Measurements from ENCODE around the gene ZNF609.
"Not testable (repeated sequence)": the region's sequence is repeated elsewhere in the genome, so short reads cannot be mapped to it uniquely, and the experiment has no call there.

ZNF609 gene

DNA sequence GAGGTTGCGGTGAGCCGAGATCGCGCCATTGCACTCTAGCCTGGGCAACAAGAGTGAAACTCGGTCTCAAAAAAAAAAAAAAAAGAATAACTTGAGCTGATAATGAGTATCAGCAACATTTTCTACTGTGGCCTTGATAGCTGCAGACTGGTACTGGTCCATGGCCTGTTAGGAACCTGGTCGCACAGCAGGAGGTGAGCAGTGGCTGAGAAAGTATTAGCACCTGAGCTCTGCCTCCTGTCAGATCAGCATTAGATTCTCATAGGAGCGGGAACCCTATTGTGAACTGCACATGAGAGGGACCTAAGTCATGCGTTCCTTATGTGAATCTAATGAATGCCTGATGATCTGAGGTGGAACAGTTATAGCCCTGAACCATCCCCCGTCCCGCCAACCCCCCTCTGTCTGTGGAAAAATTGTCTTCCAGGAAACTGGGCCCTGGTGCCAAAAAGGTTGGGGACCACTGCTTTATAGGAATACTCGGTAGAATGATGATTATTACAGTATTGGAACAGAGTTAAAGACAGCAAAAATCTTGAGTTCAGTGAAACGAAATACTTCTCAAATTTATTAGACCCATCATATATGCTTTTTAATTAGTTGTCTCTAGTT lies 126.0 kb downstream of the ZNF609 start:
- no peak for DNase-seq (ENCODE audit: low spot score)

GRCh38 chr15:64586984-64587383 lies 126.6 kb downstream of the ZNF609 start:
- DNase-seq (ENCODE audit: low spot score): no peak

DNA sequence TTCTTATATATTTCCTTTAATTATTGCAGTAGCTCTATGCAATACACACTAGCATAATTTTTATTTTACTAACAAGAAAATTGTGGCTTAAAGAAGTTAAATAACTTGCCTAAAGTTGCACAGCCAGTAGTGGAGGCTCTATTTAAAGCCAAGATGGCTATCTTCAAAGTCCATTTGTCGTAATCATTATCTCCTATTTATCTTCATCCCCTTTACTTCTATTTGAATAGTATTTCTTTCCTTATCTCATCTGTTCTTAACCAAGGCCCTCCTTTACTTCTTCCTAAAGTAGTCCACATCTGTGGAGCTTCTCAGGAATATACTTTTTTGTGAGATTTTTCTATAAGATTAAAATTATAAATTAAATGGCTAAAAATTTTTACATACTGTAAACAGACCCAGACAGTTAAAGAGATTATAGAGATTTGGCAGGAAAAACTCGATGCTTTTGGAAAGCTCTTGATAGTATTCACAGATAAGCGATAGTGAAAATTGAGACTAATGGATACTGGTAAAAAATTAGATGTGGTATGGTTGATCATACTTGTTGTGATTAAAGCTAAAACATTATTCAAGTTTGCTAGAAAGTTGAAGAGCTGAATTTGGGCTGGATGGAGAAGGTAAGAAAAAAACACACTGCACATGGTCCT lies 129.2 kb downstream of the ZNF609 start:
- no peak for DNase-seq (ENCODE audit: low spot score)

DNA sequence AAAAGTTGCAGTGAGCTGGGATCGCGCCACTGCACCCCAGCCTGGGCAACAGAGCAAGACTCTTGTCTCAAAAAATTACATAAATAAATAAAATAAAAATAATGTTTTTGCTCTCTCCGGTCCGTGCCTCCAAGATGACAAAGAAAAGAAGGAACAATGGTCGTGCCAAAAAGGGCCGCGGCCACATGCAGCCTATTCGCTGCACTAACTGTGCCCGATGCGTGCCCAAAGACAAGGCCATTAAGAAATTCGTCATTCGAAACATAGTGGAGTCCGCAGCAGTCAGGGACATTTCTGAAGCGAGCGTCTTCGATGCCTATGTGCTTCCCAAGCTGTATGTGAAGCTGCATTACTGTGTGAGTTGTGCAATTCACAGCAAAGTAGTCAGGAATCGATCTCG lies 132.5 kb downstream of the ZNF609 start:
- DNase-seq (ENCODE audit: low spot score): not testable (repeated sequence)

DNA sequence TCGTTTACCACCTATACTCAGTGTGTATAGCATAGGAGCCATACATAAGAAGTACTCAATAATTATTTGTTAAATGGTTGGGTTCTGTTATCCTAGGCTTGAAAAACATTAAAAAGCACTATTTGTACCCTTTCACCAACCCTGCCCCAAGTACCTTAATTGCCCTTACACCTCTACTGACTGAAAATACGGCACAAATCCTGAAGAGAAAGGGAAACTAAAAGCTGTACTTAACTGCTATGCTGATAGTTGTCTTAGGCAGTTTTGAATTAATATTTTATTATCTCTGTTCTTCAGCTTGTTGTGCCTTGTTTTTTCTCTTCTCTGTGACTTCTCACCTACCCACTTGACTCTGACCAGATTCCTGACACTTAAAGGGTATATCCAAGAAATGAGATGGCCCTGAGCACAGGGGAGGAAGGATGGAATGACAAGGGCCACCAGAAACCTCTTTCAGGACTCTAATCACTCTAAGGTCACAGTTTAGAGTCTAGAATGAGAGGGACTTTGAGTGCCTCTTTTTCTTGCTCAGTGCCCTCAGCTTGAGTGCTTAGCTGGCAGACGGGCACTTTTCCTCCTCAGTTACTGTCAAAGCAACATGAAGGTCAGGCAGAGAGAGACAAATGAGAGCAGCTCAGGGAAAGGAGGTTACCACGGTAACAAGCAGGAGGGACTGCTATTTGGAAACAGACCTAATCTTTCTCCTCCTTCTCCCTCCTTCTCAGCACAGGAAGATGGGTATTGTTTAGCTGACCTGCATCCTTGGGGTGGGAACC lies 136.5 kb downstream of the ZNF609 start:
- DNase-seq (ENCODE audit: low spot score): peak; percentile 26

- DNase-seq (ENCODE audit: low spot score): no peak
Observed at GRCh38 chr15:64597477-64597822, 137.1 kb downstream of the ZNF609 start.

- no peak for DNase-seq (ENCODE audit: low spot score)
Observed at GRCh38 chr15:64599226-64599625, 138.8 kb downstream of the ZNF609 start.

DNA sequence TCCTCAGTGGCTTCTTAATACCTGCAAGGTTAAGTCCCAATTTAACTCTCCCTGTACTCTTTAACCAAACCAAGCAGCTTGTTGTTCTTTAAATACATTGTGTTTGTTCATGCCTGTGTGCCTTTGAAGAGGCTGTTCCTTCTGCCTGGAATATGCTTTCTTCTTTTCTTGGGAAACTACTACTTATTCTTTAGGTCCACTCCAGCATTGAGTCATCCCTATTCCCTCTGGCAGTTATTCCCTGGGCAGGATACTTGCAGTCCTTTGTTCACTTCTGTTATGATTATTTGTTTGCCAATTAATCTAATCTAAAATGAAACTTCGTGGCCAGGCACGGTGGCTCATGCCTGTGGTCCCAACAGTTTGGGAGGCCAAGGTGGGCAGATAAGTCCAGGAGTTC lies 139.3 kb downstream of the ZNF609 start:
- no peak for DNase-seq (ENCODE audit: low spot score)

- DNase-seq (ENCODE audit: low spot score): no peak
Observed at GRCh38 chr15:64600794-64601193, 140.4 kb downstream of the ZNF609 start.

- DNase-seq (ENCODE audit: low spot score): no peak
Observed at GRCh38 chr15:64604319-64604718, 143.9 kb downstream of the ZNF609 start.

- DNase-seq (ENCODE audit: low spot score): not testable (repeated sequence)
Observed at GRCh38 chr15:64607416-64607815, 147.0 kb downstream of the ZNF609 start.

GRCh38 chr15:64610257-64610919 lies 150.0 kb downstream of the ZNF609 start:
- DNase-seq (ENCODE audit: low spot score): no peak

DNA sequence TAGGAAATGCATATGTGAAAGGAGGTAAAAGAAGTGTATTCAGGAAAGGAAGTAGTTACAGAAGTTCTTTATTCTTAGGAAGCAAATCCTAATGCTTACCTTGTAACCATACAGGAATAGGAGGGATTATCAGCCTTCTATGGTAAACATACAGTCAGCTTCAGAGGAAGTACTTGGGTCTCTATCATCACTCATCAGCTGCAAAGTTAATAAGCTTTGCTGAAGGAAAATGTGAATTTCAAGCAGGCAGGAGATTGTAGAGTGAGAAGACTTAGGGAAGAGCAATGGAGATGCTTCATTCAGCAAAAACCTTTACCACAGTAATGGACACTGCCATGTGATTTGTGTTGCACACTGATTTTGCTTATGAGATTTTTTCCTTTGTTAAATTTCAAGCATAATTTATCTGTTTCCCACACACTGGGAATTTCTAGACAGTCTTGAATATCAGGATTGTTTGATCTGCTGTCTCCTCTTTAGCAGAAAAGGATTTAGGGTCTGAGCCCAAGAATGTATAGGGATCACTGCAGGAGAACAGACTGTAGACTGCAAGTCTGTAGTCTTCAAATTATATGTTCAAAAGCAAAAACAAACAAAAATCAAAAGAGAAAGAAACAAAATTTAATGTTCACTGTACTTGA lies 150.8 kb downstream of the ZNF609 start:
- DNase-seq (ENCODE audit: low spot score): no peak

GRCh38 chr15:64614519-64614918 lies 154.1 kb downstream of the ZNF609 start:
- no peak for DNase-seq (ENCODE audit: low spot score)

DNA sequence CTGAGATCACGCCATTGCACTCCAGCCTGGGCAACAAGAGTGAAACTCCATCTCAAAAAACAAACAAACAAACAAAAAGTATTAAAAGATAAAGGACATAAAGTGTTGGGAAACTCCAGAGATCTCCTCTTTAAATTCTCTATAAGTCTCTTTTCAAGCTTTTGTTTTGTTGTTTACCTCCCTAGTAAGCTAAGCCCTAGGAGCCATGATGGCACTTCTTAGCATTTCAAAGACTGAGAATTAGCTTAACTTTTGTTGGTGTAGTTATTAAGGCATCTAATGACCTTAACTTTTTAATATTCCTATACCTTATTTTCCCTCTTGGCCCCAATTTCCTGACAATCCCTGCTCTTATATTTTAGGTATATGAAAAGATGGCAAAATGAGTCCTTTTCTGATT lies 157.3 kb downstream of the ZNF609 start:
- no peak for DNase-seq (ENCODE audit: low spot score)

- no peak for DNase-seq (ENCODE audit: low spot score)
Observed at GRCh38 chr15:64618138-64618537, 157.8 kb downstream of the ZNF609 start.

GRCh38 chr15:64618540-64618939 lies 158.2 kb downstream of the ZNF609 start:
- DNase-seq (ENCODE audit: low spot score): no peak

GRCh38 chr15:64619880-64620839 lies 159.8 kb downstream of the ZNF609 start:
- no peak for DNase-seq (ENCODE audit: low spot score)

GRCh38 chr15:64621056-64621455 lies 160.7 kb downstream of the ZNF609 start:
- no peak for DNase-seq (ENCODE audit: low spot score)

DNA sequence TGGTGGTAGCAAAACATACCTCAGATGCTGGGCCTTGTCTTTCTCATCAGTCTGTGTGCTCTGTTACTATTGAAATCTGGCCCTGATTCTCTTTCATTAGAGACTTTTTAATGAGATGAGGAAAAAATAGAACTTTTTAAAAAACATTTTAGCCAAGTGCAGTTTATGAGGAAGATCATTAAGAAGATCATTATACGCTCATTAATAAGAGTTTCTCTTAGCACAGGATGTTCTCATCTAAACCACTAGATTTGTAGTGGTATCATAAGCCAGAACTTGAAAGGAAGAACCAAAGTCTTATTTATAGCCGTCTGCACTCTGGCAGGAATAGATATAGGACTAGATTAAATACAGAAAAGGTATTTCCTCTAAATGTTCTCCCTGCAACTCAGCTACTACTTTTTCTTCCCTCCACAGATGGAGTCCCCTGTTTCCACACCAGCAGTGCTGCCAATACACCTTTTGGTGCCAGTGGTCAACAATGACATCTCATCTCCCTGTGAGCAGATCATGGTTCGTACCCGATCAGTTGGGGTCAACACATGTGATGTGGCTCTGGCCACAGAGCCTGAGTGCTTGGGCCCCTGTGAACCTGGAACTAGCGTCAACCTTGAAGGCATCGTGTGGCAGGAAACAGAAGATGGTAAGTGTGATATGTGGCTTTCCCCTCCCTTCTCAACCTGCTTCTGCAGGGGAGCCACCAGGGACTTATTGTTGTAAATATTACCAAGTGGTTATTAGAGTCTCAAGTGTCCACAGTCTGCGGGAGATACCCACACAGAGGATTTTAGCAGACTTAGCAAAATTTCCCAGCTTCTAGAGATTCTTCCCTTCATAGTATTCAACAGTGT lies 162.3 kb downstream of the ZNF609 start:
- DNase-seq (ENCODE audit: low spot score): no peak

All from NAMALWA (cell line).